Measurements from ENCODE around the gene DDX3X.

- TF ChIP-seq GATA2 (IDR thresholded peaks at IDR 0.05; ENCODE audit: low read depth, low read length) (no peak), GATA3 (IDR thresholded peaks at IDR 0.05; ENCODE audit: low read depth, low read length) (no peak)
These were observed 4.5 kb downstream of the DDX3X start for GRCh38 chrX:41338436-41338835.
